Activated CD8-positive, alpha-beta memory T cell treated with anti-CD3 and anti-CD28 coated beads, Interleukin-2, amount 50 U/mL, for 1 hour (primary cell): ENCODE measurements around the gene CGB7.
"Not testable (repeated sequence)": the region's sequence is repeated elsewhere in the genome, so short reads cannot be mapped to it uniquely, and the experiment has no call there.

Experiments used
- DNase-seq: peaks from one replicate; pipeline ENCODE4 v3.0.0-alpha.2; 2020; ENCODE audit errors: extremely low read depth

CGB7 gene

GRCh38 chr19:49042177-49042576 lies 15.4 kb downstream of the CGB7 start:
- DNase-seq = no peak

GRCh38 chr19:49039736-49040135 lies 17.8 kb downstream of the CGB7 start:
- not testable (repeated sequence) for DNase-seq

- not testable (repeated sequence) for DNase-seq
Measured at GRCh38 chr19:49038557-49039276, 18.8 kb downstream of the CGB7 start.

- not testable (repeated sequence) for DNase-seq
Measured at GRCh38 chr19:49038111-49038510, 19.4 kb downstream of the CGB7 start.

GRCh38 chr19:49036815-49037214 lies 20.7 kb downstream of the CGB7 start, which contains the start of gene CGB1:
Gene CGB1, minus strand, starts transcription at chr19:49036895. Its CDS starts 184 bp downstream, at chr19:49036711.
- not testable (repeated sequence) for DNase-seq

GRCh38 chr19:49031642-49032301 lies 25.8 kb downstream of the CGB7 start, which contains the start of gene CGB2:
Gene CGB2, plus strand, starts transcription at chr19:49031890. Its CDS starts 206 bp downstream, at chr19:49032096.
- peak; percentile 20 for DNase-seq

GRCh38 chr19:49030323-49030722 lies 27.2 kb downstream of the CGB7 start:
- DNase-seq = not testable (repeated sequence)

GRCh38 chr19:49029749-49030148 lies 27.8 kb downstream of the CGB7 start:
- not testable (repeated sequence) for DNase-seq

- DNase-seq = not testable (repeated sequence)
Measured at GRCh38 chr19:49028686-49029085, 28.9 kb downstream of the CGB7 start.

GRCh38 chr19:49025599-49025998 lies 31.9 kb downstream of the CGB7 start:
- not testable (repeated sequence) for DNase-seq

GRCh38 chr19:49025088-49025487 lies 32.5 kb downstream of the CGB7 start:
- DNase-seq = not testable (repeated sequence)

- DNase-seq = not testable (repeated sequence)
Measured at GRCh38 chr19:49024233-49024632, 33.3 kb downstream of the CGB7 start, which contains the start of gene CGB3. Gene CGB3, minus strand, starts transcription at chr19:49024333. Its CDS starts 362 bp downstream, at chr19:49023971.

- no peak for DNase-seq
Measured at GRCh38 chr19:49022116-49022515, 35.4 kb downstream of the CGB7 start.

- no peak for DNase-seq
Measured at GRCh38 chr19:49020931-49021895, 36.3 kb downstream of the CGB7 start.

- no peak for DNase-seq
Measured at GRCh38 chr19:49020342-49020741, 37.2 kb downstream of the CGB7 start.

- no peak for DNase-seq
Measured at GRCh38 chr19:49019242-49019932, 38.2 kb downstream of the CGB7 start.

GRCh38 chr19:49018388-49019241 lies 38.9 kb downstream of the CGB7 start:
- DNase-seq = not testable (repeated sequence)

- no peak for DNase-seq
Measured at GRCh38 chr19:49017666-49018351, 39.7 kb downstream of the CGB7 start.

GRCh38 chr19:49017041-49017665 lies 40.4 kb downstream of the CGB7 start, which contains the start of gene LHB:
Gene LHB, minus strand, starts transcription at chr19:49017091. Its CDS starts 10 bp downstream, at chr19:49017081.
- no peak for DNase-seq
